ENCODE results near the gene CACNG5.
A peak's percentile ranks its signal among the peaks of the same experiment; 100 is the strongest.
"Not testable (repeated sequence)": the region's sequence is repeated elsewhere in the genome, so short reads cannot be mapped to it uniquely, and the experiment has no call there.

The CACNG5 gene

DNA sequence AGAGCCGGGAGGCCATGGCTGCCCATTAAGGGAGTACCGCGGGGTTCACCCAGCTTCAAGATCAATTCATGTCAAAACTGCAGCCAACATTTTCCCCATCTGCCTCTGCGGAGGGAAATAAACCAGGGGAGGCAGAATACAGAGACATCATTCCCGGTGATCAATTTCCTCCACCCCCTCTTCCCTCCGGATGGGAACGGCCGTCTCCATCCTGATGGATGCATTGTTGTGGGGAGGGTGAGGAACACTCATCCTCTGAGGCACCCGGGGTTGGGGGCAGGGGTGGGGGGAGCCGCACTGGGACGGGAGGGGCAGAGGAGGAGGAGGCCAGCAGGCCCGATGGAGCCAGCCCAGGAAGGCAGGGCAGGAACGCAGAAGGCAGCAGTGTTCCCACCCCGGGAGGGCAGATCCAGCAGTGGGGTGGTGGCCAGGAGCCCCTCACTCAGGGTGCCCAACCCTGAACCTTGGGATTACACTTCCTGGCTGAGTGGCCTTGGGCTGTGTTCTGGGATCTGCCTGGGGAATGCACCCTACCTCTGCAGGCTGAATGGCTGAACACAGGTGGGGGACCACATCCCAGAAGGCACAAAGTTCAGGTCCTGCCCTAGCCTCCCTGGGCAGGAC, 14.2 kb downstream of the CACNG5 start:
- DNase-seq (ENCODE audit: low read depth in 2 of 2): no peak

DNA sequence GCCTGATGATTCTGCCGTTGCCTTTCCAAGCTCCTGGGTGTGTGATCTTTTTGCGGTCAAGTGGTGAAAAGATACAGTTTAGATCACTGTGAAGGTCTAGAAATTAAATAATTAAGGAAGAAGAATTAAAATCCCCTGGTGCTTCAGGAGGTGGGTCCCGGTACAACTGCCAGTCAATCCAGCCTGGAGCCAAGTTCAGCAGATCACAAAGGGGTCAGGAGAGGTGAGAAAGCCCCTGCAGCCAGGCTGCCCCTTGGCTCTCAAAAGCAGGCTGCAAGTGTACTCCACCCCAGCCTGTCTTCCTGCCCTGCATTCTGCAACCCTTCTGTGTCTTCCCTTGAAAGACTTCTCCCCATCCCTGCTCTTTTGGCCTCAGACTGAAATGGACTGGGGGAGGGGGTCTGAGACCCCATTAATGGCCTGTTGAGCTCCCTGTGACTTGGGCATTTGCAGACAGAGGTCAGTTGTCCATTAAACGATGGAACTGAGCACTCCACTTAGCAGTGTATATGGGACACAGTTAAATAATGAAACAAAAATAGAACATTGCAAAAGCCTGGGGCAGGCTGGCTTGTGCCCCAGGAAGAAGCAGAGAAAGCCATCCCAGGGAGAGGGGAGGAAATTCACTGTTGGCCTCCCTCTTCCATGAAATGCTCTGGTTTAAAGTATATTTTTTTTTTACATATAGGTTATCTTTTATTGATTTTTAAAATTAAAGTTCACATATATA, 15.1 kb downstream of the CACNG5 start:
- no peak for DNase-seq (ENCODE audit: low read depth in 2 of 2)

DNA sequence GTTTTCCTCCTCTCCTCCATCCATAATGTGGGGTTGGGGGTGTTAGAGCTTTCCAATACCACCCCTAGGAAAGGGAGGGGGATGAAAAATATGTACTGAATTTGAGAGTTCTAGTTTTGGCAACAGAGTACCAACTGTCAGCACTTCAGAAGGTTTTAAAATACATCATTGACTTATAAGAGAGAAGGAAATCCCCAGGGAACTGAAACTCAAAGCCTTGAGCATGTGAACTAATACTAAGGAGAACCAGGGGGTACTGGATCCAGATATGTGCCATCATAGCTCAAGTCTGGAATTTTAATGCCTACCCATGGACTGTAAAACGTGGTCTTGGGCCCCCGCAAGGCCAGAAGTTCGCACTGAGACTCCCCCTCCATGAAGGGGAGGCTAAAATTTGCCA, 15.8 kb downstream of the CACNG5 start:
- DNase-seq (ENCODE audit: low read depth in 2 of 2): no peak

DNA sequence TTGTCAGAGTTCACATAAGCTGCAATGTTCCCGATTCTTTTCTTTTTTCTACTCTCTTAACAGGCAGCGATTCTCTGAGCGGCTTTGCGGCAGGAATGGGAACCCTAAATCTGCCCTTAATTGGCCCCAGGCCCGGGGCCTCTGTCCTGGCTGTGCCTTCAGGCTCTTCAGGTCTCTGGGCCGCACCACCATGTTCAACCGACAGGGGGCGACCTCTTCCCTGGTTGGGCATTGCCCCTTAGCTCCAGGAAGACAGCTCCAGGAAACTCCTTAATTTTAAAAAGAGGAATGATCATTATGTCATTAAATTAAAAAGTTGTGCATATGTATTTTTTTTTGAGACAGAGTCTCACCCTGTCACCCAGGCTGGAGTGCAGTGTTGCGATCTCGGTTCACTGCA, 20.3 kb downstream of the CACNG5 start:
- DNase-seq (ENCODE audit: low read depth in 2 of 2): peak in 1 of 2 experiments; percentile 28

DNA sequence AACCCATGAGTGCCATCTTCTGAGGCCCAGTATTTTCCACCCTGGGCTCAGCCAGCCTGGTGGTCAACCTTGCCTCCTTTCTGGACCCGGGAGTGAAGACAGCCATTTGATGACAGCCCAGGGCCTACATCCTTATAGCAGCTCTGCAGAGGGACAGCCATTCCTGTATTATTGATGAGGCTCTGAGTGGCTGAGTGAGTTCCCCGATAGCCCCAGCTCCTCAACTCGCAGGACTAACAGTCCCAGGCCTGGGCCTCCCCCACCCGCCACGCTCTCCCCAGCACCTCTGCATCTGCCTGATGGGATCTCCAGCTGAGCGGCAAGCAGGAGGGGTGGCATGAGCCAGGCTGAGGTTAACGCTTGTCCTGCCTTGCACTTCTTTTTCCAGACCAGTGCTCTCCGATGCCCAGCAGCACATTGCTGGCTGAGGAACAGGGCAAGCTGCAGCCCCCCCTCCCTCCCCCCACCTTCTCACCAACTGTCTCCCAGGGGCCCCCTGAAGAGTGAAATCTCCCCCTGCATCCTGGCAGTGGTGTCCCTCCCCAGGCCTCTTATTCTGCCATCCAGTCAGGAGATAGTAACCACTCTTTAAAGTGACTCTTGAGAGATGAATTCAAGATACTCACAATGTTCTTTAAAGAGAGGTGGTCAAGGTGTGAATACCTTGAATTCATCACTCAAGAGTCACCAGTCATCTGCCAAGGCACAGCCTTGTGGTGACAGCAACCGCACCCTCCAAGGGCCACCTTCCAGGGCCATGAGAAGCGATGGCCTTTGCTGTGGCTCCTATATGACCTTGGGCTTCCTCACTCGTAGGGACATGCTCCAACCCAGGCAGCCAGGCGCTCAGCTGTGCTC, 23.5 kb downstream of the CACNG5 start:
- DNase-seq (ENCODE audit: low read depth in 2 of 2): no peak

DNA sequence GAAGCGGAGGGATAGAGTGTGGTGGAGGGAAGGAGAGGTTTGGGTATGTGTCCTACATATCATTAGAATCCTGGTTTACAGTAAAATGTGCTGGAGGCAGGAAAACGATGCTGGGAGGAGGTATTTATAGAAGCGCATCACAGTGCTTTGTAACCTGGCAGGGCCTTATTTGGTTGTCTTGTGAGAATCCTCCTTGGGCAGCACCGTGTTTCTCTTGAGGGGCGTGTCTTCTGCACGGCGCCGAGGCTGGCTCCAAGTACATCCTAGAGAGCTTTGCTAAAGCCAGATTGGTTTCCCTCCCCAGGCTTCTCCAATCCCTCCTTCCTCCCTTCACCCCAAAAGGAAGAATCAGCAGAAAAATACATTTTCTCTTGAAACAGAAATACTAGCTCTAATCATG, 24.4 kb downstream of the CACNG5 start:
- no peak for DNase-seq (ENCODE audit: low read depth in 2 of 2)

DNA sequence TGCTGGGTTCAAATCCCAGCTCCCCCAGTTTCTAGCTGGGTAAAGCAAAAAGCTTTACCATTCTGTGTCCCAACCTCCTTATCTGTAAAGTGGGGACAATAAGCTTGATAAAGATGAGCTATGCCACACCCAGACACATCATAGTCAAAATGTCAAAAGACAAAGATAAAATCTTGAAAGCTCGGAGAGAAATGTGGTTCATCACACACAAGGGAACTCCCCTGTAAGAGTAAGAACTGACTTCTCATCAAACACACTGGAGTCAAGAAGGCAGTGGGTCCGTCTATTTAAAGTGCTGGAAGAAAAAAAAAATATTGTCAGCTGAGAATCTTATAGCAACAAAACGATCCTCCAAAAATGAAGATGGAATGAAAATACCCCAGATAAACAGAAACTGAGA, 25.3 kb downstream of the CACNG5 start:
- no peak for DNase-seq (ENCODE audit: low read depth in 2 of 2)

DNA sequence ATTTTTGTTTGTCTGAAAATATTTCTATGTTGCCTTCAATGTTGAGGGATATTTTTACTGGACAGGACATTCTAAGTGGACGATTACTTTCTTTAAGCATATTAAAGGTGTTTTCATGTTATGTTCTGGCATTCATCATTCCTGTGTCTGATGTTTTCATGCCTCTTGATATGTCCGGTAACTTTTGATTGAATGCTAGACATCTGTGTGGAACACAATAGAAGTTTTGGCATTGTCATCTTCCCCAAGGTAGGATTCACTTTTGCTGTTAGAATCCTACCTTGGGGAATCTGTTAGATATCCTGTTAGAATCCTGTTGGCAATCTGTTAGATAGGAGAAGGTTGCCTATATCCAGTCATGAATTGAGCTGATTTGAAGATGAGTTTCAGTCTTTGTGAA, 28.9 kb downstream of the CACNG5 start:
- no peak for DNase-seq (ENCODE audit: low read depth in 2 of 2)

DNA sequence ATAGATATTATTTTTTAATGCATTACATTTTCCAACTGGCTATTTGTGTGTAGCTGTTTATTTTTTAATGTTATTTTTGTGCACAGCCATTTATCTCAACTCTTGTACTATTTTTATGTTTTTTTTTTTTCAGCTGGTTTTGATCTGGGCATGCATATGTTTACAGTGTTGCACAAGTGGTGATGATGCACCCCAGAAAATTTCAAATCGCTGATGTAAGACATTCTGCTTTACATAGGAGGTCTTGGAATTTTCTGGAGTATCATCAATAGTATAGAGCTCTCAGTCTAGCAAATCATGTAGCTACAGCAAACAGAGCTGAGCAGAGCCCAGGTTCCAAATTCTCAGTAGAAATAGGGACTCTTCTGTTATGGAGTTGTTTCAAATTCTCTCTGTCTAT, 30.2 kb downstream of the CACNG5 start:
- no peak for DNase-seq (ENCODE audit: low read depth in 2 of 2)

DNA sequence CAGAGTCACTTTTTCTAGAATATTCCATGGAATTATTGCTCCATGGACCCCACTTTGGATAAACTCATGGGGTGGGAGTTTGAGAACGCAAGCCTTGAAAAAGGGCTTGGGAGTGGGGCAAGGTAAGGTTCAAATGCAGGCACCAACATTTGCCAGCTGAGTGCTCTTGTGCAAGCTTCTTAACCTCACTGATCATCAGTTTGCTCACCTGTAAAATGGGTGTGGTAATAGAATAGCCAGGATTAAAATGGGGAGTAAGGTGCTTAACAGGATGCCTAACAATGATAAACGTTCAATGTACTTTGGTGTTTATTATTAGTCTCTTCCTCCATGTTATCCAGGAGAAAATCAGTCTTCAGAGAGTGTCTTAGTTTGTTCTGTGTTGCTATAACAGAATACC, 39.0 kb downstream of the CACNG5 start:
- no peak for DNase-seq (ENCODE audit: low read depth in 2 of 2)

DNA sequence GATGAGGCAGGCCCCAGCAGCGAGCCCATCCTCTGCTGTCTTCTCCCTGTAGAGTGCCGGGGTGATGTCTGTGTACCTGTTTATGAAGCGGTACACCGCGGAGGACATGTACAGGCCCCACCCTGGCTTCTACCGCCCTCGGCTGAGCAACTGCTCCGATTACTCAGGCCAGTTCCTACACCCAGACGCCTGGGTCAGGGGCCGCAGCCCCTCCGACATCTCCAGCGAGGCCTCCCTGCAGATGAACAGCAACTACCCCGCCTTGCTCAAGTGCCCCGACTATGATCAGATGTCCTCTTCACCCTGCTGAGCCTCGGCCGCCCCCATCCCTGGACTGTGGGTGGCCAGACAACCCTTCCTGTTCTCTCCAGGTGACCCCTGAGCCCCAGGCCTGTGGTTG, 50.0 kb downstream of the CACNG5 start:
- DNase-seq (ENCODE audit: low read depth in 2 of 2): no peak

DNA sequence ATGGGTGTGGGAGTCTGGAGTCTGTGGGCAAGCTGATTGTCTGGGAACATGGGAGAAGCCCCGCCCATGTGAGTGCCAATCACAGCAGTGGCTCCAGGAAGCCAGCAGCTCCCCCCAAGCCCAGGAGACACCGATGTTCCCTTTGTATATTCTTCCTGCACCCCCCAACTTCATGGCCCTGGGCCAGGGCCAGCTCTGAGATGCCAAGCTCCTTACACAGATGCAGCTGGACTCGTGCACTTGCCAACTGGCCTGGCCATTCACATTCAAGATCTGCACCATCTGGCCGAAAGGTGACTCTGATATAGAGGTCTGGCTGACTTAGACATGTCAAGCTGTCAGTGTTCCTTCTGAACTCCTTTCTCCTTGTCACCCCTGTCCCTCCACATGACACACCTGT, 50.5 kb downstream of the CACNG5 start:
- no peak for DNase-seq (ENCODE audit: low read depth in 2 of 2)

DNA sequence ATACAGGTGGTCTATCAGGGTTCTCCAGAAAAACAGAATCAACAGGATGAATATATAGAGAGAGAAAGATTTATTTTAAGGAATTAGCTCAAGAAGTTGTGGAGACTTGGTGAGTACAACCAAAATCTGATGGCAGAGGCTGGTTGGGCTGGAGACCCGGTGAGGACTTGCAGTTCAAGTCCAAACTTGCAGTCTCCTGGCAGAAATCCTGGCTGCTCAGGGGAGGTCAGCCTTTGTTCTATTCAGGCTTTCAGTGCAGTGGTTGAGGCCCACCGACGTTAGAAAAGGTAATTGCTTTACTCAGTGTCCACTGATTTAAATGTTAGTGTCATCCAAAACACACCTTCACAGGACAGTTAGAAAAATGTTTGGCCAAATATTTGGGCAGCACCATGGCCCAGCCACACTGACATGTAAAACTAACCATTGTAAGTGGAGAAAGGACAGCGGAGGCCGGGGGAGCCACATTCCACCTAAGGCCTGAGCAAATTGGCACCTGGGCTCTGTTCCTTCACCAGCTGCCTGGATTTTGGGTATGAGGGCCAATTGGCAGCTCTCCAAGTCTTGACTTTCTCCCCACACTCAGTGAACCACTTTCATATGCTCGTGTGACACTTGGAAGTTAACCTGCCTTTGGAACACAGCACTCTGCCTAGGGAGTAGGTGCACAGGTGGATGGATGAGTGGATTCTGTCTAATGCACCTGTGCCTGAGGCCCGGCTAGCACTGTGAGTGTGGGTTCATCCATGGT, 54.7 kb downstream of the CACNG5 start:
- no peak for DNase-seq (ENCODE audit: low read depth in 2 of 2)

DNA sequence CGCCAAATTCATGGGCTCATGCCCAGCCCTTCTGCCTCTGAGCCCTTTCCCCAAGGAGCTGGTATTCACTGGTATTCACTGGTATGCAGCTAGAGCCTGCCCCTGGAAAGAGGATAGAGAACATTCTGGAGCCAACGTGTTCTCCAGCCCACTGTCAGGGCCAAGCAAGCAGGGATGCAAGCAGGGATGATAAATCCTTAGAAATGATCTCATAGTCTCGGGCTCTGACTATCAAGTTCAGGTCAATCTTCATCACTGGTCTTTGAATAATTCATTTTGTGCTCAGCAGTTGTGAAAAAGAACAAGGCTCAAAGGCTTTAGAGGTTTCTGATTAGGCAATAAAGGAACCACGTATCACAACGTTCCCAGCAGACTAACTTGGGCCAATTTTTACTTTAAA, 57.3 kb downstream of the CACNG5 start:
- no peak for DNase-seq (ENCODE audit: low read depth in 2 of 2)

DNA sequence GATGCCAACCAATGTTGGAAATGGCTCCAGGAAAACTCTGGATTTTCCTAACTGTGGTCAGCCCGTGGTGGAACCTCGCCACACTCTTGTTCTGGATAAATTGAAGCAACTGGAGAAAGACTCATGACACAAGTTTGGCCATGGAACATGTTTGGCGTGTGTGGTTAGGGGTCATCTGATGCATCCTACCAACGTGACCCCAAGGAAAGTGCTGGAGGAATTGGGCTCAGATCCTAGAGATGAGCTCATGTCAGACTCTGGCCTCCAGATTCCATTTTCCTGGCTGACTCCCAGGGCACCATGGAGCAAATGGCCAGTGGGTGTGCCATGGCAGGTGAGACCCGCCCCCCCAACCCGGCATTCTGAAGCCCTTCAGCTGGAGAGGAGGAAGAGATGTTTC, 58.5 kb downstream of the CACNG5 start:
- DNase-seq (ENCODE audit: low read depth in 2 of 2): no peak

DNA sequence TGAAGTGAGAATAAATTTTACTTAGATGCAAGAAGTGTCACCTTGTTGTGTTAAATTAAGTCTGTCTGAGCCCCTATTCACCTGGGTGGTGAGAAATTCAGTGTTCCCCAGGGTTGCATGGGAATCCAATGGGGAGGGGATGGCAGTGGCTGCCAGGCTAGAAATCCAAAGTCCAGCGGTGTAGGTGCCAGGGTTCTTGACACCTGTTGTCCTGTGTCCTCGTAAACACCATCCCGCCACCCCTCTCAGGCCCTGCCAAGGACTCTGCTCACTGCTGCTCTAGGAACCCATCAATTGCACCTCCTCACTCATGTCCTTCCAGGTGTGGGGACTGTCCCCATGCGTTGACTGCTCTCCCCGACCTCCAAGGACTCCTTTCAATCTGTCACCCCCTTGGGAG, 58.9 kb downstream of the CACNG5 start:
- no peak for DNase-seq (ENCODE audit: low read depth in 2 of 2)

DNA sequence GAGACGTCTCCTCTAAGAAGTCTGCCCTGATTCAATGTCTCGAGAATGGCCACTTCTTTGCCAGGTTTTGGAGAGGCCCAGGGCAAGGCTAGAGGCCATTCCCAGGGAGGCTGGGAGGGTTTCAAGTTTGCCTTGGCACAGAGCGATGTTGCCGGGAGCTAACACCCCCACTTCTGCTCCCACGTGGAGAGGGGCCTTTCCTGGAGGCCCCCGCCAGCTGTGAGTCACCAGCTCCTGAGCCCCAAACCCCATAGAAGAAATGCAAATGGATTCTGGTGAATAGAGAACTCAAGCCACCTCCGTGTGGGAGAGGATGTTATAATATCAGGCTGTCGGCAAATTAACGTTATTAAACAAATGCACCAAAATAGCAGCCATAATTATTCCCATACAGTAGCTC, 62.2 kb downstream of the CACNG5 start:
- DNase-seq (ENCODE audit: low read depth in 2 of 2): no peak

DNA sequence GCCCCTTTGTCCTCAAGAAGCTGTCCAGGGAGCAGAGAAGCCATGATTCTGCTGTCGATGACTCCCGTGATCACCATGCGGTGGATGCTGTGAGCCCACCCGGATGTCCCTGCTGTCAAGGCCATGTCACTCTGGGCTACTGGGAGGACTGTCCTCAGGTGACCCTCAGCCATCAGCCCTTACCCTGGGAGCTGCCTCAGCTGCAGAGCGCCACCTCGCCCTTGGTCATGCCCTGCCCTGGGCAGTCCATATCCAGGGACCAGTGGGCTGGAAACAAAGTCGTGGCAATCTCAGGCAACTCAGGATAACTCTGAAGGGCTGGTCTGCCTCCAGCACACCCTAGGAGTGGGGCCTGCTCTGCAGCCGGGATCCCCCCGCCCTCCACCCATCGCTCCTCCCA, 63.6 kb downstream of the CACNG5 start:
- DNase-seq (ENCODE audit: low read depth in 2 of 2): no peak

DNA sequence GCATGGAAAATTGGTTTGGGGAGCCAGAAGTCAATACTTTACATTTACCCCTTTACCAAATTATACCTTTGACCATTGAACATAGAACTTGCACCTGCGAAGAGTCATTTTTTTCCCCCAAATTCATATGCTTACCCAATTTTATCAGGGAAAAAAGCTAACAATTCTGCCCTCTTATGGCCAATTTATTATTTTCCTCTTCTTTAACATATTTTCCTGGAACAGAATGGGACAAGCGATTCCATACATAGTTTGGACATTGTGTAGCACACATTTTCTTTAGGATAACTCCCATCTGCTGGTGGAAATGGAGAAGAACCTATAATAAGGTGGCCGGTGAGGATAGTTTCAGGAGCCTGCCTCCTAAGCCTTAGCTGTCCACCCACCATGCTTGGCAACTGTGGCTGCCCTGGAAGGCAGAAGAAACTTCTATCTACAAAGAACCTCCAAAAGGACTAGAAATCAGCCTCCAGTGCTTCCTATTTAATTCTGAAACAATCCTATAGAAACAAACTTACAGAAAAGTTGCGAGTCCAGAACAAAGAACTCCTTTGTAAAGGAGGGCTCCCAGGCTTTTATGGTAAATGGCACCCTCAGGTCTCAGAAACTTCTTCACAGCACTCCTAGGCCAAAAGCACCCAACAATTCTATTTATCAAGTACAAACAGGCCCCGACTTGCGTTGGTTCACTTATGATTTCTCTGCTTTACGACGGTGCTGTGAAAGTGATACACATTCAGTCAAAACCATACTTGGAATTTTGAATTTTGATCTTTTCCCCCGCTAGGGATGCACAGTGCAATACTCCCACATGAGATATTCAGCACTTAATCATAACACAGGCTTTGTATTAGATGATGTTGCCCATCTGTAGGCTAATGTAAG, 65.5 kb downstream of the CACNG5 start:
- DNase-seq (ENCODE audit: low read depth in 2 of 2): no peak

DNA sequence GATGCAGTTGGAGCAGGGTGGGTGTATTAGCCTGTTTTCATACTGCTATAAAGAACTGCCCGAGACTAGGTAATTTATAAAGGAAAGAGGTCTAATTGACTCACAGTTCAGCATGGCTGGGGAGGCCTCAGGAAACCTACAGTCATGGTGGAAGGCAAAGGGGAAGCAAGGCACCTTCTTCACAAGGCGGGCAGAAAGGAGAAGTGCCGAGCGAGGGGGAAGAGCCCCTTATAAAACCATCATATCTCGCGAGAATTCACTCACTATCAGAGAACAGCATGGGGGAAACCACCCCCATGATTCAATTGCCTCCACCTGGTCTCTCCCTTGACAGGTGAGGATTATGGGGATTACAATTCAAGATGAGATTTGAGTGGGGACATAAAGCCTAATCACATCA, 68.4 kb downstream of the CACNG5 start:
- DNase-seq (ENCODE audit: low read depth in 2 of 2): not testable (repeated sequence)

DNA sequence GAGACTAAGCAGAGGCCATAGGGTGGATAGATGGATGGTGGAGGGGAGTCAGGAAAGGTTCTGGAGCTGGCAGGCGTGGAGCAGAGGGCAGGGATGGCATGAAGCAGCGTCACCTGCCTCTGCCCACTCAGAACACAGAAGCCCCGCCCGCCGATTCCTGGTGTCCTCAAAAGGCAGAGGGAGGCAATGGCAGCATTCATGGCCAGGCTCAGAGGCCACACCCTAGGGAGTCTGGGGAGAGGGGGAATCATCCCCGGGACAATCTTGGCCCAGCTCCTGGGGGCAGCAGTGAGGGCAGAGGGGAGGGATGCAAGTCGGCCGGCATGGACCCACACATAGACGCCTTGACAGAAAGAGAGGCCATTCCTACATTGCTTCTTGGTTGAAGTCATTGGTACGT, 68.9 kb downstream of the CACNG5 start:
- DNase-seq (ENCODE audit: low read depth in 2 of 2): no peak
